NCI-H345 treated with DMSO at 0.1 percent for 48 hours (cell line): ENCODE measurements around the gene C11orf58.

ENCODE experiments used
- DNase-seq: peaks from one replicate; lab custom pipeline; 2025; ENCODE audit not compliant: unreplicated experiment; lab: John Stamatoyannopoulos, UW

The C11orf58 gene

DNA sequence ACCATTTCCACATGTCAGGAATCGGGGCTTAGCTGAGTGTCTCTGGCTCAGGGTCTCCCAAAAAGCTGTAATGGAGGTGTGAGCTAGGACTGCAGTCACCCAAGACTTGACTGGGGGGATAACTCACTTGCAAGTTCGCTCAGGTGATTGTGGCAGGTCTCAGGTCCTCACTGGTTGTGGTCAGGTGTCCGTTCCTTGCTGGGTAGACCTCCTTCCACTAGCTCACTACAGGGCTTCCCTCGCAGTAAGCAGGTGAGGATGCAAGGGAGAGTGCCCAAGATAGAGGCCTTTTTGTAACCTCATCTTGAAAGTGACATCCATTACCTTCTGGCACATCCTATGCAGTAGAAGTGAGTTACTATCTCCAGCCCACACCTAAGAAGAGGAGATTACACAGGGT, 29.5 kb downstream of the C11orf58 start:
- no peak for DNase-seq

DNA sequence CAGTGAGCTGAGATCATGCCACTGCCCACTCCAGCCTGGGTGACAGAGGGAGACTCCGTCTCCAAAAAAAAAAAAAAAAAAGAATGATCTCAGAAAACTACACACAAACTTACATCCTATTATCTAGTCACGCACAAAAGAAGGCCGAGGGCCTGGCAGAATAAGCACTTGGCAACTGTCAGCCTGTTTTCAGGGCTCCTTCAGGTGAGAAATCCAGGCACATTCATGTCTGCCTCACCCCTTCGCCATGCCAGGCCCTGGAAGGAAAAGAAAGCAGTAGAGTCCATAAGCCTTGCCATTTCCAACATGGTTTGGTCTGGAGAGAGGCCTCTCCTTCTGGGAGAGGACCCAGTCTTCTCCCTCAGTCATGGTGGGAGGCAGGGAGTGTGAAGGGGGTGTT, 30.9 kb downstream of the C11orf58 start:
- no peak for DNase-seq

DNA sequence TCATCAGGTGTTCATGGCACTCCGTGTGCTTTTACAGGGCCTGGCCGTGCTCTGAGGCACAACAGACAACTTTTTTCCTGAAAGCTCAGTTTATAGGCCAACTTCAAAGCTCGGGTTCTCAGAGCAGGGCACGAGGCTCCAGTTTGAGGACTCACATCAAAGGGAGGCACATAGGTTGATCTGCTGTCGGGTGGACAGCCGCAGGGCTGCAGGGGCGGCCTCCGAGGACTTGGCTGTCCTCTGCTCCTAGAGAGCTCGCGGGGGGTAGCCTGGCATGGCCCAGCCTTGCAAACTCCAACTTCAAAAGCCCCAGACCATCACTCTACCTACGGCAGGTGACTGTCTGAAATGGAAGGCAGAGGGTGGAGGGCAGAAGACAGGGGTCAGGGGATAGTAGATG, 31.6 kb downstream of the C11orf58 start:
- no peak for DNase-seq

DNA sequence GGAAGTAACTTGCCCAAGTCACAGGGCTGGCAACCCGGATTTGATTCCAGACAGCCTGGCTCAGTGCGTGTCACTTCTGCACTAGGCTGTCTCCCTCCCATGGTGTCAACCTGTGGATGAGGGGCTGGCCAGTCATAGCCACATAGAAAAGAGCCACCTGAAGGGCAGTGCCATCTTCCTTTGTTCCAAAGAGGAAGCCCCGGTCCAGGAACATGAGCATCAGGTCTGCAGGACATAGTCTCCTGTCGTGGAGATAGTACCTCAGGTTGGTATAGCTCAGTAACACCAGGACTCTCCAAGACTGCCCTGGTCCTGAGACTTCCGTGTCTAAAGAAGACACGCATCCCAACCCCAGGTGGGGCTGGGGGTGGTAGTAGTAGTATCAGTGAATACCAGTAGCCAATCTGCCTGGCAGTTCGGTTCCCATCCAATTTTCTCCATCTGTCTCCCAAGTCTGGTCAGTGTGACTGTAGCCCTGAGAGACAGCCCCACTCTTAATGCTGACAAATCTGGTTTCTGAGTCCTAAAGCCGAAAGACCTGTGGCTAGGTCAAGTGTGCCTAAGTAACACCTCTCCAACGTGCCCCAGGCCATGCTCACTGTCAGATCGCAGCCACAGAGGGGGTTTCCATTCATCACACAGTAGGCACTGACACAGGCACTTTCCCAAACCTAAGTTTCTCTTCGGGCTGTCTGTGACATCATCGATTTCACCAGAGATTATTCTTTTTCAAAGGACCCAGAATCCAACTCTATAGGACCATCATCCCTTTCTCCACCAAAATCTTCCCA, 33.1 kb downstream of the C11orf58 start:
- DNase-seq, result no peak

DNA sequence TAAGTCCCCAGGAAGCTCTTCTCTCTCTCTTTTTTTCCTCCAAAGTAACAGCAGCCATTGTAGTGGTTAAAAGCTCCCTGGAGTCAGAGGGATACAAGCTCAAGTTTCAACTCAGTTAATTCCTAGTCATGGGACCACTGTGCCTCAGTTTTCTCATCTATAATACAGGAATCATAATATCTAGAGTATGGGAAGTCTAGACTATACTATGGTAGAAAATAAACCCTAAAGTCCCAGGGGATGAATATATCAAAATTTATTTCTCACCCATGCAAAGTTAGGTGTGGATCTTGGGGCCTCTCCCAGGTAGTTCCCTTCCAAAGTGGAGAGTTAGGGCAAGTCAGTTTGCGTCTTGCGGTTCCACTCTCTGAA, 33.7 kb downstream of the C11orf58 start:
- DNase-seq, result no peak

DNA sequence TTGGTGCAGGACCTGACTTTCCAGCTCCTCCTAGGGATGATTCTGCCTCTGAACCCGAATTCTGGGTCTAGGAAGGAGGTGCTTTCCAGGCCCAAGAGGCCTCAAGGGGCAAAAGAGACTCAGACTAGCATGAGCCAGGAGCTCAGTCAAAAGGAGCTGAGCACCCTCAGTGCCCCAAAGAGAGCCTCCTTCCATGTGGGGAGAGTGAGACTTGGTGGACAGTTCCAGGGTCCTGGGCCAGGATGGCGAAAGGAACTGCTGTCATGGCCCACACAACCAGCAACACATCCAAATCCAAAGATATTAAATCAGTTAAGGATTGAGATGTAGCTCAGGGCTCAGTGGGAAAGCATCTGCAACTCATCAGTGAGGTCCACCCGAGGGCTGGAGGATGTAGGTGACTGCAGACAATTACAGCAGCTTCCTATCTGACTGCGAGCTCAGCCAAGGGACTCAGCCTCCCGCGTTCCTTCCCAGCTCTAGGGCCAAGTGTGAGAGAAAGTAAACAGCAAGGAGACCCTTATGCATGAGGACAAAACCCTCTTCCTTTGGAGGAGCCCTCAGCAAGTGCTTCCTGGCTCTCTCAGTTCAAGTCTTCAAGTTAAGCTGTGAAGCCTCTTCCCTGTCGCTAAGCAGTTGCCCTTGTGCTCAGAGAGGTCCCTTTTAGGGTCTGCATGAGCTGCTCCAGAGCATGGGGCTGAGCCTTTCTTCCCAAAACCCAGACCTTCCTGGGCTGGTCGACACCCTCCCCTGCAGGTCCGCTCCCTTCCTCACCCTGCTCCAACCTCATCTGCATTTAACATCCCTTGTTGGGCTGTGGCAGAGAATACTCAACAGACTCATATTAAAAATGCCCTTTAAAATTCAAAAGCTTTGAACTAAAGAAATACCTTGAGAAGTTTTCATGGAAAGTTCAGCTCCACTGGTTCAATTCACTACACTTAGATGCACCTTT, 35.8 kb downstream of the C11orf58 start:
- DNase-seq, result no peak

DNA sequence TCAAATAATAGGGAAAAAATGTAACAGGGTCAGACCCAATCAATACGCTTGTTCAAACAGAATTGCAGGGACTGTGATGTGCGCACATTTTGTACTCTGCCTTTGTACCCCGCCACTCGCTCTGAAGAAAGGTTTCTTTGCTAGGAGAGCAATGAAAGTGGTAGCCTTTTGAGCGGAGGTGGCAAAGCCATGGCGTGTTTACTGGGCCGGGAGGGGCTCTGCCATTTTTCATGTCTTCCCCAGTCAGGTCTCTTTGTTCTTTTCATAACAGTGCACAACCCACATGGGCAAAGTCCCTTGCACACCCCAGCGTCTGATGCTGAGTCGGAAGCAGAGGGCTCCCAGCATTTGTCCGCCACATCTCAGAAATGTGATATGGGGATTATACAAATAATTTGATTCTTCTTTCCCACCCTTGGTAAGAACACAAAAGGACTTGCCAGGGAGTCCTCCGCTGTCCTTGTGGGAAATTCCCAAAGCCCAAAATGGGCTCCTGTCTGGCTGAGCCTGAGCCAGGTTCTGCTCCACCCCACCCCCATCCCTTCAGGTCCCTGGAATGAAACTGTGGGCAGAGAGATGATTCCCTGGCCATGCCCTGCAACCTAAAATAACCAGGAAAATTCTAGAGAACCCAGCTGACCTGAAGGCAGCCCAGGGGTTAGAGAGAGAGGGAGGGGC, 36.6 kb downstream of the C11orf58 start:
- no peak for DNase-seq

DNA sequence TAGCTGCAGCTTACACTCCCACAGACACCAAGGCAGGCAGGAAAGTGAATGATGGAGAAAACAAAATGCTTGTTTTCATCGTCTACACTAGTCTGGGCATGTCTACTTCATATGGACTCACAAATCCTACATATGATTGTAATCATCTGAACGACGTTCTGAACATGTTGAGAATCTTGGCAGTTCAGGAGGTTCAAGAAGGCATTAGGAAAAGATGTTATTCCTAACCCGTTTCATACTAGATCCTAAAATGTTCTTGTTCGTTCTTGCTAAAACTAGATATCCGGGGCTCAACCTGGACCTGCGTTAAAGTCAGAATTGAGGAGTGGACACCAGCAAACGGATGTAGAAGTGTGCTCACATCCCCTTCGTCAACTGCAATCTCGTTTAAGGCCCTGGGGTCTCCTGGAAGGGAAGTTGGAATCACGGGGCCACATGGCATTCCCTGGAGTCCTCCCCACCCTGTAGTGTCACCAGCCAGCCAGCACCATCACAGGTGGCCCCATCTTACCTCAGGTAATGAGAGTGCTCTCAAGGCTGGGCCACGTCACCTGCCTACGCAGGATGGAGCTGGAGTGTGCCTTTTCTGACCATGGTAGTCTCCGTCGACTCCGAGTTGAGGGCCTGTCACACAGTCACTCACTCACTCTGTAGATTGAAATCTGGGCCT, 37.3 kb downstream of the C11orf58 start:
- no peak for DNase-seq

DNA sequence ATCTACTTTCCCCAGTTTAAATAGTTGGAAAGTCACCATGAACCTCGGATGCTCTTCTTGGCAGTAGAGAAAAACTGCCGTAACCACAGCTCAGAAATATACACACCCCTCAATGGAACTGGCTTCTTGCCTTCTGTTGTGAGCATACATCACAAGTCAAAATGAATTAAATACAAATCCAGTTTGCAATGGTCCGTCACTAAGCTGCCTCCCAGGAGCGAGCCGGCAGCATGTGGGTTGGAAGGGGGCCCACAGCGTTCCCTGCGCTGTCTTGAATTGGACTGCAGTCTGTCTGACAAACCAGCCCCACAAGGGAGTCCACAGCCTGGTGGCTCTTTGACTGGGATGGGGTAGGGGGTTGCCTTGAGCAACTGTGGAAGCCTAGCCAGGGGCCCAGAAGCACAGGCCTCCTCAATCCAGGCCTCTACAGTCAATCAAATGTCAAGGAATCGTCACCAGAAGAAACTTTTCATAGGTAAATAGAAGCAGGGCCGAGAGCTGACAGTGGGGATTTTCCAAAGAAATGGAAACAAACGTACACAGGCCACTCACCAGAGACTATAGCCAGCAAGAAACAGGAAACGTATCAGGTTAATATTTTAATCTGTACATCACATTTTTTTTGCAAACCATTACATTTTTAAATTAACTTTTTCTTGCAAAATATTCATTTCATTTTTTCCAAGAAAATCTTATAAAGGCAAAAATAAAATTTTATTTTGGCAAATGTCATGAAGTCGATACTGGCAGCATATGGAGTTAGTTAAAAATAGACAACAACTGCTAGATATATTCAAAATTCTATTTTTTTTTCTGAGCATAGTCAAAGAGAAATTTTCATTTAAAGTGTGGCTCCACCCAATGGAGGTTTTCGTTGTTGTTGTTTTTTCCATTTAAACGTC, 38.5 kb downstream of the C11orf58 start:
- no peak for DNase-seq

DNA sequence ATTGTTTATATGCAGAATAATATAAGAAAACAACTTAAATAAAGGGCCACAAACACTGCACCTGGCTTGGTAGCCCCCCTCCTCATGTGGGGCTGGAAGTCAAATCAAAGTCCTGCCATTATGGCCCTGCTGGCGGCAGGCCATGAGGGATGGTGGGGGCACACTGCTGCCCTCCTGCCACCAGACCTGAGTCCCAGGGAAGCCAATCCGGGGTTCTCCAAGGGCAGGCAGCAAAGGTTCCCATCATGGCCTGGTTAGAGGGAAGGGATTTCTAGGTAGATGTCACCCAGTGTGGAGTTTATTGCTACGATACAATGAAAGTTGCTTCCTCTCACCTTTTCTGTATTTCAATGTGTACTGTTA, 39.1 kb downstream of the C11orf58 start:
- DNase-seq, result no peak

DNA sequence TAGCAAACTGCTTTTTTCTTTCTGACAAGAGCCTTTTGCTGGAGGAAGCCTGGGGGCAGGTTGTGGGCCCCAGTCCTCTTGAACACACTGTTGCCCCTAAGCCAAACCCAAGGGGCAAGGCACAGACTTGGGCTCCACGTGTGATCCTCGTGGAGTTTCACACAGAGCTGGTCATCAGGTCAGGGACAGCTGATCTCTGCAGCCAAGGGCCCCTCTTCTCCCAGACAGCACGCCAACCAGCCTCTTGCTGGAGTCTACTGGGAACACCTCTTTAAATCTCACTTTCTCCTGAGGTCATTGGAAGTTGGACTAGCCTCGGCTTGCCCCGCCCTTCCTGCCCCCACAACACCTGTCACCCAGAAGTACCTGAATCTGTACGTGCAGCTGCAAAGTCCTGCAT, 39.8 kb downstream of the C11orf58 start:
- no peak for DNase-seq

DNA sequence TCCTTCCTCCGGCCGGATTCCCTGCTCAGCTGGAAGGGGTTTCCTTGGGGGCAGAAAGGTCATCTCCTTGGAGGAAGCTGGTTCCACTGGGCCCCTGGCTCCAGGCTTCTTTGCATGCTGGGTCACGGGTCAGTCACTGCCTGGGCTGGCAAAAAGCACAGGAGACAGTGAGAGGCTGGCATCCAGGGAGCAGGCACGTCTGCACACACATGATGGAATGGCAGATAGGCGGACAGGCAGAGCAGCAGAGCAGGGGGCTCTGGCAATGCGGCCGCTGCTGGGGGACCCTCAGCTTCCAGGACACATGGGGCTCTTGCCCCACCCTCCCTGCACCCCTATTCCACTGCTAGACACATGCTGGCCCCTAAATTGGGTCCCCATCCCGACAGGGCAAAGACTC, 40.4 kb downstream of the C11orf58 start:
- DNase-seq, result no peak

DNA sequence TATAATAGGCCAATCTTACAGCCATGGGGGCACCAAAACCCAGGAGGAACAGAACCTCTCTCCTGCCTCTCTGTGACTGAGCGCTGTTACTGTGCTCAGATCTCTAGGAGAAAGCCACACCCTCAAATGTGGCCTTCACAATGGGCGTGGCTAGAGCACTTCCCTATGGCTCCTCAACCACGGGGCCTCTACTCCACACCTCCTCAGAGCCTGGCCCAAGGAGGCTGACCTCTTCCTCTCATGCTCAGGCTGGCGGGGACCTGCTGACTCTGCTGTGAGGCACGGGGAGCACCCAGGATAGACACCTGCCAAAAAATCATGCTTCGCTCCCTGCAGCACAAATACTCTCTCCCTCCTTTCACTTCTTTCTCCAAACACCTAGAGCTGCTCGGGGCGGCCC, 41.0 kb downstream of the C11orf58 start:
- DNase-seq, result no peak

DNA sequence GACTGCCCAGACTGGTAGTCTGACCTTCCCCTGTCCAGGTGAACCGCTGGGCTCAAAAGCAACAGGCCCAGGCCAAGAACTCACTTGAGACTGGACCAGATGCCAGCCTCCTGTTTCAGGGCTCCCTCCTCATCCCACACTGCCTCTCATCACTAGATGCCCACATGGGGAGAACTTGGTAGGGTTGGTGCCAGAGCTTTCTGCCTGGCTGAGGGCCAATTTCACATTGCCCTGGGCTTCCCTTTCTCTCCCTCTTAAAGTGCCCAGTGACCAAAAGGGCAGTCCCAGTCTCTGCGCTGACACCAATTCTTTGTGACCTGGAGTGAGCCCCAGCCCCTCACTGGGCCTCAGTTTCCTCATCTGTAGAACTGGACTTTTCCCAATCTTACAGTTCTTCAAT, 41.7 kb downstream of the C11orf58 start:
- DNase-seq, result no peak

DNA sequence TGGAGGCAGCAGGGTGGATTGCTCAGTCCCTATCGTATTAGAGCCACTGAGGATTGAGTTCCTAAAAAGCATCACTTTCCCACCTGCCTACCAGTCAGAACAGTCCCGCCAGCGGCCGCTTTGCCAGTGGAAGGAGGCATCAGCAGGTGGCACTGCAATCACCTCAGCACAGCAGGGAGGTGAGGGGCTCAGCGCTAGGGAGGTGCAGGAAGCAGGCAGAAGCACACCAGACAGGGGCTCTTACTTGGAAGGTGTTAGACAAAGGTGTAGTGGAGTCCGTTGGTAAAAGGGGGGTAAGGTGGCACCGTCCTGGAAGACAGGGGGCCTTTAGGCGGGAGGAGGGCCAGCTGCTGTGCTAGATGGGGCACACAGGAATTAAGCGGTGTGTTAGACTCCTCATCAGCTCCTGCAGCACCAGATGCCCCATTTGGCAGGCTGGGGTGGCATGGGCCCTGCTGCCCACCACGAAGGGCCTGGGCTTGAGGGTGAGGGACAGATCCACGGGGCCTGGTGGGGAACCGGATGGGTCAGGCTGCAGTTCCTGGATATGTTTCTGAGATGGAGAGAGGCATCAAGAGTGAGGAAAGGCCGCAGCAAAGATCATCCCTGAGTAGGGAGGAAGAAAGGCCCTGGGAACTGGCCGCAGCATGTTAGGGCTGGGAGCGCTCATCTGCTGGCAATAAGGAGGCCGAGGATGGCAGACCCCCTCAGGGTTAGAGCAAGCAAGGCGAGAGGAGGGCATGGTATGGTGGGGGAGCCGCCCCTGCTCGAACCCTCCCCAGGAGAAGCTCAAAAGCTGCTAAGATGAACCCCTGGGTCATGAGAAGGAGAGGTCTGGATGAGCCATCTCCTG, 42.5 kb downstream of the C11orf58 start:
- no peak for DNase-seq

DNA sequence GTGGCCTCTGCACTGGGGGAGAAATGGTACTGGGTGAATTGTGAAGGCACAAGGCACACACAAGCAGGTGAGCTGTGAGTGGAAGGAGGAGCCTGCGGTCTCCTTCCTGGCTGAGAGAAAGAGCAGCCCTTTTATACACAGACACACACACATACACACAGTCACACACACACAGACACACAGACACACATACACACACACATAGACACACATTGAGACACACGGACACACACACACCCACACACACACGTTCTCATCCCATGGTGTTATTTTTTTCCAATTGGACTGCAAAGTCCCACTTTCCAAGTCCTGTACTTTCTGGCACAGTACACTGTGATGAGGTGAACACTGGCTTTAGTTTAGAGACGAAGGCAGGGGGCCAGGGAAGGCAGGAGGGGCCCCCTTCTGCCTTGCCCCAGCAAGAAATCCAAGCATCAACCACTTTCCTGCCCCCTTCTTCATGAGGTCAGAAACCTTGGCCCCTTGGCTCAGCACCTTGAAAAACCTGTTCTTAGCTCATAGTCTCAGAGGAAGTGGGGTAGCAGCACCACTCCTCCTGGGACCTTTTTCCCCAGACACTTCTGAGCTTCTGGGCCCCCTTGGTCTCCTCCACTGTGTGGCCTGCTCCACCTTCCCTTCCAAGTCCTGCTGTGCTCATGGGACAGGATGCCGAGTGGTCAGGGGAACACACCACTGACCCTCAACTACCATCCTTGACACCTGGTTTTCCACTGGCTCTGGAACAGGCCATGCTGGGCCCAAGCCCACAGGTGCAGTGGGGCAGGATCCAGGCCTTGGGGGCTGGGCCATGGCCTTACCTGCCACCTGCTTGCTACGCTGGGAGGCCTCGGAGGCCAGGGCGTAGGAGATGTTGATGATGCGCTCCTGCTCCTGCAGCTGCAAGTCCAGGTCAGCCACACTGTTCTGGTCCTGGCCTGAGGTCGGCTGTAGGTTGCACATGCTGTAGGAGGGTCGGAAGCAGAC, 43.8 kb downstream of the C11orf58 start:
- DNase-seq, result no peak

DNA sequence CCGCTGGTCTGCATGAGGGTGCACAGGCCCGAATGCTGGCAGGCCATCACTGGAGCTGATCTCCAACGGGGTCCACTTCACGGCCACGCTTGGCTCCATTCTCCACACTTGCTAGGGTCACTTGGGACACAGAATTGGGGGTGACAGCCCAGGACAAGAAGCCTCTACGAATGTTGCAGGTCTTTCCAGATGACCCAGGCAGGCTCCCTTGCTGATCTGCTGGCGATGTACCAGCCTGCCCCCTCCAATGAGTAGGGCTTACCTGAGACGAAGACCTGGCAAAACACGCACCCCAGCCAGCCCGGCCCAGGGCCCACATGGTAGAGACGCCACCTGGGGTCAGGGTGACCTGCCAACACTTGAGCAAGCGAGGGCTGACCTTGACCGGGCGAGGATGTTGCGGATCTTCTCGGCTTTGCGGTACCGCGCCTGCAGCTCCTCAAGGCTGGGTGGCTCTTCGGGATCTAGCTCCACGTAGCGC, 44.9 kb downstream of the C11orf58 start:
- DNase-seq, result no peak

DNA sequence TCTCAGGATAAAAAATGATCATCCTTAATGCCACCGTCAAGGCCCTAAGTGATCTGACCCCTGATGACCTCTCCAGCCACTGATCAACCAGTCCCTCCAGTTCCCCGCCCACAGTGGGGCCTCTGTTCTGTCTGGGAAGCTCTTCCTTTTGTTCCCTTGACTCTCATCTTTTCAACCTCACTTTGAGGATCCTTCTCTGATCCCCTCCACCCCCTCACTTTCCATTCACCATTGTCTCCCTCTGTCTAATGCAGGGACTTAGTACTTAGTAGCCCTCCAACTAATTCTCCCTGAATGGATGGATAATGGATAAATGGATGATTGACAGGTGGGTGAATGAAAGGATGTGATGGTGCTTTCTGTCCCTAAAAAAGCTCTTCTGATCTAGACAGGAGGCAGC, 45.6 kb downstream of the C11orf58 start:
- no peak for DNase-seq
